Stomach (tissue), 9 donors: ENCODE data around the gene KRTAP5-10. TPM values are rescaled to one million over a fixed set of nuclear protein-coding genes. Genes with fewer than 3 reads are reported as not detected.
"Not testable (repeated sequence)": the region's sequence is repeated elsewhere in the genome, so short reads cannot be mapped to it uniquely, and the experiment has no call there.

Experiments
- DNase-seq, 2 donors: peaks; one replicate each; pipeline versions ENCODE4 v3.0.0 to v3.0.0-alpha.2; 2013 to 2019
- H3K27ac ChIP-seq, 5 donors: fragments of 200-600 bp in 4 of 5; sonication (generic) in 4 of 5; one replicate each; pipeline ENCODE4 v1.5.1; 2013 to 2019; ENCODE audit warnings: mild to moderate bottlenecking in 1 of 5, moderate library complexity in 1 of 5
- H3K27me3 ChIP-seq, 3 donors: fragments of 200-600 bp; sonication (generic); one replicate each; pipeline ENCODE4 v1.5.1; 2017 to 2019; ENCODE audit warnings: mixed run types in 1 of 3
- H3K36me3 ChIP-seq, 4 donors: fragments of 200-600 bp; sonication (generic); 1 replicate in 3 of 4; 2 replicates in 1 of 4; pipeline ENCODE4 v1.5.1; 2016 to 2019
- H3K4me1 ChIP-seq, 4 donors: fragments of 200-600 bp; sonication (generic); one replicate each; pipeline ENCODE4 v1.5.1; 2016 to 2019
- H3K4me3 ChIP-seq, 4 donors: fragments of 200-600 bp; sonication (generic) in 3 of 4; one replicate each; pipeline ENCODE4 v1.5.1; 2016 to 2019; ENCODE audit warnings: mild to moderate bottlenecking in 1 of 4
- H3K9me3 ChIP-seq, 4 donors: fragments of 200-600 bp; sonication (generic); one replicate each; pipeline ENCODE4 v1.5.1; 2016 to 2019
- EP300 ChIP-seq: sonication (generic); formaldehyde crosslinking; IDR thresholded peaks from one replicate; pipeline ENCODE4 v1.6.1; 2017; ENCODE audit warnings: antibody characterized with exemption
- POLR2A ChIP-seq, 4 donors: fragments of 450-650 bp; IDR thresholded peaks; one replicate each; pipeline ENCODE4 v1.6.1; 2016; ENCODE audit warnings: antibody characterized with exemption in 4 of 4, control low read depth in 2 of 4, mild to moderate bottlenecking in 1 of 4, moderate library complexity in 1 of 4
- POLR2AphosphoS5 ChIP-seq, 3 donors: sonication (generic); formaldehyde crosslinking; IDR thresholded peaks; one replicate each; pipeline ENCODE4 v1.6.1; 2016; ENCODE audit warnings: antibody characterized with exemption in 3 of 3
- WGBS, 5 donors: extraction: QIAGEN DNeasy Blood & Tissue Kit in 3 of 5; methylation state at CpG; one replicate each; pipeline versions ENCODE4 v1.1.5 to v1.1.7; 2013 to 2018; 5-methylcytosine and 5-hydroxymethylcytosine counted together
- intact Hi-C: fragments of 100-400 bp; cut with DNase I; formaldehyde crosslinking; loops from one replicate; pipeline ENCODE4 v1.15.1; 2023; ENCODE audit warnings: low total_unique reads
- polyA plus RNA-seq, 3 donors: library from polyadenylated mRNA; stranded (reverse); fragments of 200-250 nt; gene quantifications; one replicate each; pipeline ENCODE4 v1.2.3, GENCODE V29; 2013
- total RNA-seq, 5 donors: library from RNA; depleted of rRNA; stranded (reverse); fragments of >200 nt; gene quantifications; one replicate each; pipeline versions ENCODE4 v1.1.0 to v1.2.3, GENCODE V29; 2014 to 2016
- TF ChIP-seq, protein P1 (sequence below), 7 experiments: fragments of 450-650 bp in 4 of 7; fragments of 200-600 bp in 3 of 7; sonication (generic) in 3 of 7; IDR thresholded peaks; one replicate each; pipeline ENCODE4 v1.5.1; 2016 to 2019; ENCODE audit warnings: antibody characterized with exemption in 7 of 7, control low read depth in 2 of 7, mild to moderate bottlenecking in 1 of 7
- donor health status: healthy with polysubstance abuse.
- donor health status: Bipolar disorder and iron deficiency.
- donor health status: healthy.

The KRTAP5-10 gene
- total and polyA plus RNA-seq, 8 donors, result not detected

GRCh38 chr11:71575723-71576424 is 10.5 kb downstream of the KRTAP5-10 start:
- H3K36me3 ChIP-seq, result no peaks in the 10 kb centered on the region
- H3K27me3 ChIP-seq, result peaks cover 0 to 5% (median 0%) of the 10 kb centered on the region in 3 donors
- no peak overlapping the region for H3K4me3 ChIP-seq
- intact Hi-C loops, result no loop called here
- no peak for DNase-seq
- peaks cover 0 to 10% (median 4%) of the 10 kb centered on the region in 4 donors for H3K4me1 ChIP-seq
- no peak overlapping the region for H3K27ac ChIP-seq
- H3K9me3 ChIP-seq, result no peaks in the 10 kb centered on the region
- TF ChIP-seq POLR2AphosphoS5 (IDR thresholded peaks at IDR 0.05) (no peak), POLR2A (IDR thresholded peaks at IDR 0.05) (no peak), EP300 (no peak)
- TF ChIP-seq, protein P1, sequence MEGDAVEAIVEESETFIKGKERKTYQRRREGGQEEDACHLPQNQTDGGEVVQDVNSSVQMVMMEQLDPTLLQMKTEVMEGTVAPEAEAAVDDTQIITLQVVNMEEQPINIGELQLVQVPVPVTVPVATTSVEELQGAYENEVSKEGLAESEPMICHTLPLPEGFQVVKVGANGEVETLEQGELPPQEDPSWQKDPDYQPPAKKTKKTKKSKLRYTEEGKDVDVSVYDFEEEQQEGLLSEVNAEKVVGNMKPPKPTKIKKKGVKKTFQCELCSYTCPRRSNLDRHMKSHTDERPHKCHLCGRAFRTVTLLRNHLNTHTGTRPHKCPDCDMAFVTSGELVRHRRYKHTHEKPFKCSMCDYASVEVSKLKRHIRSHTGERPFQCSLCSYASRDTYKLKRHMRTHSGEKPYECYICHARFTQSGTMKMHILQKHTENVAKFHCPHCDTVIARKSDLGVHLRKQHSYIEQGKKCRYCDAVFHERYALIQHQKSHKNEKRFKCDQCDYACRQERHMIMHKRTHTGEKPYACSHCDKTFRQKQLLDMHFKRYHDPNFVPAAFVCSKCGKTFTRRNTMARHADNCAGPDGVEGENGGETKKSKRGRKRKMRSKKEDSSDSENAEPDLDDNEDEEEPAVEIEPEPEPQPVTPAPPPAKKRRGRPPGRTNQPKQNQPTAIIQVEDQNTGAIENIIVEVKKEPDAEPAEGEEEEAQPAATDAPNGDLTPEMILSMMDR (IDR thresholded peaks at IDR 0.05), result no peak
- 78 to 89% (median 83%) methylated on average over 4 of the region's 4 CpGs for WGBS, 5 donors

GRCh38 chr11:71576688-71577465 is 11.5 kb downstream of the KRTAP5-10 start:
- H3K9me3 ChIP-seq, DNase-seq, H3K27me3 ChIP-seq, intact Hi-C loops, H3K4me3 ChIP-seq, H3K36me3 ChIP-seq, H3K27ac ChIP-seq: not testable (repeated sequence)
- H3K4me1 ChIP-seq, result peaks cover 0 to 10% (median 4%) of the 10 kb centered on the region in 4 donors
- 87 to 91% (median 90%) methylated on average over 20 to 38 of the region's 41 CpGs for WGBS, 5 donors

GRCh38 chr11:71577469-71578004 is 12.2 kb downstream of the KRTAP5-10 start:
- Histone ChIP-seq H3K27me3 (peaks cover 0 to 10% (median 0%) of the 10 kb centered on the region in 3 donors), H3K4me1 (peaks cover 0 to 10% (median 4%) of the 10 kb centered on the region in 4 donors), H3K9me3 (no peaks in the 10 kb centered on the region), H3K27ac (no peak overlapping the region), H3K4me3 (no peak overlapping the region), H3K36me3 (no peaks in the 10 kb centered on the region)
- WGBS, 5 donors, result 89 to 92% (median 90%) methylated on average over 7 of the region's 7 CpGs
- TF ChIP-seq POLR2AphosphoS5 (IDR thresholded peaks at IDR 0.05) (no peak), POLR2A (IDR thresholded peaks at IDR 0.05) (no peak)
- TF ChIP-seq, protein P1 (IDR thresholded peaks at IDR 0.05), result no peak
- intact Hi-C loops, result no loop called here
- DNase-seq, result no peak

- Histone ChIP-seq H3K4me1 (peaks cover 0 to 10% (median 4%) of the 10 kb centered on the region in 4 donors), H3K27me3 (peaks cover 0 to 24% (median 0%) of the 10 kb centered on the region in 3 donors)
- H3K9me3 ChIP-seq, DNase-seq, H3K36me3 ChIP-seq, intact Hi-C loops, H3K4me3 ChIP-seq, H3K27ac ChIP-seq: not testable (repeated sequence)
- WGBS, 5 donors, result 50 to 65% (median 64%) methylated on average over 7 of the region's 7 CpGs
These were observed 14.2 kb downstream of the KRTAP5-10 start for GRCh38 chr11:71579513-71579912.

DNA sequence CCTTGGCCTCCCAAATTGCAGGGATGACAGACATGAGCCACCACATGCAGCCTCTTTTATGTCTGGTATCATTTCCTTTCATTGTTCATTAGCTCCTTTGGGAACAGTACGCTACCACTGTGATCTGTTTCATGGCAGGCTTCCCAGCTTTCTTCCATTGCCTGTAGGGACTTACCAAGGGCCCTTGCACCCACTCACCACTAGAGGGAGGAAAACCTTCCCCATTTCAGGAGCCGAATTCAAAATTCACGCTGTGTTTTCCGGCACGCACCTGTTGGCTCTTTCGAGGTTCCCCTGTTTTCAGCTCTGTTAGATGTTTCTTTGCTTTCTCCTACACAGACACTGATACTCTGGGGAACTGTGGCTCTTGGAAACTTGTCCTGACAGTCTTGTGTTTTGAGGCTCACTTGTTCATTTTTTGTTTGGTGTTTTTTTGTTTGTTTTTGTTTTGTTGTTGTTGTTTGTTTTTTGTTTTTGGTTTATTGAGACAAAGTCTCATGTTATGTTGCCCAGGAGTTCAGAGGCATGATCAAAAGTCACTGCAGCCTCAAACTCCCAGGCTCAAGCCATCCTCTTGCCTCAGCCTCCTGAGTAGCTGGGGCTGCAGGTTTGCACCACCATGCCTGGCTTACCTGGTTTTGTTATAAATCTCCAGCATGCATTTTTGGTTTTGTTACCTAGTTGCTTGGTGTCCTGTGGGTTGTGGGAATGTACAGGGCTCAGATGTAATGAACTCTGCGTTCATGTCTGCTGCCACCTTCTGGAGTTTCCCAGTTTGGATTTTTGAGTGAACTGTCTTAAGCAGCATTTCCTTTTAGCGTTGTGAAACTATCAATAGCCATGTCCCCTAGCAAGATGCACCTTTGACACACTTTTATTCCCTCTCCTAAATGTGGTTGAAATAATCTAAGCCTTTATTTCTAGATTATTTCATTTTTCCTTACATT is 15.0 kb downstream of the KRTAP5-10 start:
- intact Hi-C loops, result no loop called here

More for the DNA sequence above, 15.0 kb downstream of the KRTAP5-10 start:
- Histone ChIP-seq H3K4me1 (peaks cover 0 to 10% (median 4%) of the 10 kb centered on the region in 4 donors), H3K27me3 (peaks cover 0 to 30% (median 0%) of the 10 kb centered on the region in 3 donors), H3K4me3 (no peak overlapping the region), H3K36me3 (no peaks in the 10 kb centered on the region), H3K27ac (no peak overlapping the region), H3K9me3 (no peaks in the 10 kb centered on the region)
- WGBS, 5 donors, result 4 to 13% (median 6%) methylated on average over 8 of the region's 8 CpGs
- DNase-seq, result peak; percentile 76 to 82
- no peak for TF ChIP-seq POLR2AphosphoS5 (IDR thresholded peaks at IDR 0.05)
- TF ChIP-seq, protein P1 (IDR thresholded peaks at IDR 0.05), result peak in 5 of 7 experiments; percentile 48 to 93 (median 81)
